Sigmoid colon (tissue), 4 donors: ENCODE data around the gene GPR137B.

Source experiments
- CTCF ChIP-seq, 4 experiments: fragments of 450-650 bp in 3 of 4; fragments of 200-600 bp in 1 of 4; IDR thresholded peaks; one replicate each; pipeline ENCODE4 v1.5.1; 2016 to 2019; ENCODE audit warnings: antibody characterized with exemption in 4 of 4, mild to moderate bottlenecking in 3 of 4, moderate library complexity in 2 of 4
- EP300 ChIP-seq, 4 donors: sonication (generic); formaldehyde crosslinking; IDR thresholded peaks; one replicate each; pipeline ENCODE4 v1.6.1; 2017; ENCODE audit warnings: antibody characterized with exemption in 4 of 4
- POLR2A ChIP-seq, 2 donors: fragments of 450-650 bp; IDR thresholded peaks; one replicate each; pipeline ENCODE4 v1.6.1; 2016; ENCODE audit warnings: antibody characterized with exemption in 2 of 2, mild to moderate bottlenecking in 2 of 2, moderate library complexity in 2 of 2
- POLR2AphosphoS5 ChIP-seq, 4 donors: sonication (generic); formaldehyde crosslinking; IDR thresholded peaks; one replicate each; pipeline ENCODE4 v1.6.1; 2017; ENCODE audit warnings: antibody characterized with exemption in 4 of 4

GRCh38 chr1:236251587-236251986 is 109.2 kb downstream of the GPR137B start:
- no peak for TF ChIP-seq CTCF (IDR thresholded peaks at IDR 0.05)
- no peak for TF ChIP-seq POLR2AphosphoS5 (IDR thresholded peaks at IDR 0.05)
- no peak for TF ChIP-seq EP300 (IDR thresholded peaks at IDR 0.05)
- no peak for TF ChIP-seq POLR2A (IDR thresholded peaks at IDR 0.05)
